K562 (cell line): ENCODE data around the gene MED31. TPM values are rescaled to one million over a fixed set of nuclear protein-coding genes. Genes with fewer than 3 reads are reported as not detected.

ENCODE experiments used
- ATAC-seq: fragments of 200-7000 bp; cut with Tn5 transposase; 3 replicates; pipeline ENCODE4 v1.9.1; 2020; ENCODE audit warnings: moderate library complexity
- BruUV-seq: library from RNA; stranded (reverse); fragments of 400-500 nt; replicated peaks from 2 replicates; lab custom pipeline; 2021; lab: Mats Ljungman, UMichigan
- CTCF ChIA-PET: fragments of 300-600 bp; formaldehyde crosslinking; extraction: SDS; loops from one replicate; lab custom pipeline; 2021; ENCODE audit warnings: low intra/inter-chr PET ratio; lab: Yijun Ruan, JAX
- POLR2A ChIA-PET: fragments of 300-600, 350-650 bp; sonication (Branson Sonifier 250); formaldehyde crosslinking; extraction: SDS; loops from one replicate; lab custom pipeline; 2021; ENCODE audit warnings: antibody characterized with exemption, inconsistent platforms; lab: Yijun Ruan, JAX
- DNase-seq, 4 experiments: peaks; one replicate each; pipeline versions ENCODE4 v3.0.0 to v3.0.0-alpha.2; 2011 to 2018; ENCODE audit warnings: low spot score in 3 of 4, mixed read lengths in 3 of 4; ENCODE audit errors: extremely low read depth in 1 of 4
- FAIRE-seq: peaks from 2 replicates; lab custom pipeline; 2011; peaks lifted over from hg19 to GRCh38; lab: Jason Lieb, UNC
- H2AFZ ChIP-seq: 2 replicates; pipeline ENCODE4 v1.6.0; 2011; ENCODE audit warnings: low read depth, low read length, control low read depth, inconsistent platforms
- H3K27ac ChIP-seq: fragments of 200-600 bp; 3 replicates; pipeline ENCODE4 v1.8.0; 2011; ENCODE audit warnings: low read depth, mild to moderate bottlenecking, control low read depth, inconsistent platforms, low read length, moderate library complexity, mixed read lengths; ENCODE audit errors: extremely low read depth
- H3K27me3 ChIP-seq, 2 experiments: fragments of 300-600 bp in 1 of 2; 2 replicates in 1 of 2; 3 replicates in 1 of 2; pipeline versions ENCODE4 v1.6.0 to v1.8.0; 2011; ENCODE audit warnings: inconsistent platforms in 2 of 2, low read length in 2 of 2, mild to moderate bottlenecking in 1 of 2, mixed read lengths in 1 of 2, moderate library complexity in 1 of 2; ENCODE audit not compliant: control insufficient read depth in 2 of 2, insufficient read depth in 2 of 2
- H3K36me3 ChIP-seq: fragments of 300-600 bp; 3 replicates; pipeline ENCODE4 v1.8.0; 2011; ENCODE audit warnings: mild to moderate bottlenecking, low read length, inconsistent platforms; ENCODE audit not compliant: control insufficient read depth, insufficient read depth
- H3K4me1 ChIP-seq, 2 experiments: fragments of 200-600 bp in 1 of 2; replicated peaks in 1 of 2; 2 replicates in 1 of 2; 3 replicates in 1 of 2; pipeline versions ENCODE4 v1.5.1 to v1.8.0; 2011; ENCODE audit warnings: inconsistent platforms in 2 of 2, low read length in 2 of 2, mild to moderate bottlenecking in 1 of 2, mixed read lengths in 1 of 2, moderate library complexity in 1 of 2; ENCODE audit not compliant: control insufficient read depth in 2 of 2, insufficient read depth in 2 of 2
- H3K4me2 ChIP-seq: 2 replicates; pipeline ENCODE4 v1.6.1; 2011; ENCODE audit warnings: low read length, control low read depth, inconsistent platforms, mixed read lengths; ENCODE audit not compliant: insufficient read depth
- H3K4me3 ChIP-seq: fragments of 200-600 bp; sonication (generic), shearing (Covaris generic); 2 replicates; pipeline ENCODE4 v1.5.1; 2016; ENCODE audit warnings: control low read depth, inconsistent platforms
- H3K79me2 ChIP-seq: fragments of 200-600 bp; 3 replicates; pipeline ENCODE4 v1.8.0; 2011; ENCODE audit warnings: low read length, inconsistent platforms; ENCODE audit not compliant: control insufficient read depth, insufficient read depth
- H3K9ac ChIP-seq, 2 experiments: 2 replicates each; pipeline versions ENCODE4 v1.6.0 to v1.6.1; 2011; ENCODE audit warnings: low read depth in 2 of 2, low read length in 2 of 2, control low read depth in 1 of 2, inconsistent platforms in 1 of 2, mild to moderate bottlenecking in 1 of 2, mixed read lengths in 1 of 2; ENCODE audit not compliant: insufficient read depth in 1 of 2
- H3K9me1 ChIP-seq: one replicate; pipeline ENCODE4 v1.6.0; 2011; ENCODE audit warnings: inconsistent platforms, mild to moderate bottlenecking, low read length, moderate library complexity; ENCODE audit not compliant: control insufficient read depth, insufficient read depth
- H3K9me3 ChIP-seq: replicated peaks from 2 replicates; pipeline ENCODE4 v1.5.1; 2011; ENCODE audit warnings: low read depth, low read length, inconsistent platforms; ENCODE audit not compliant: control insufficient read depth, insufficient read depth
- H4K20me1 ChIP-seq: replicated peaks from 2 replicates; pipeline ENCODE4 v1.6.1; 2011; ENCODE audit warnings: low read length, inconsistent platforms, mixed read lengths; ENCODE audit not compliant: control insufficient read depth, insufficient read depth
- BRF2 ChIP-seq: IDR thresholded peaks from 3 replicates; pipeline ENCODE4 v1.6.1; 2011; ENCODE audit warnings: borderline replicate concordance, mild to moderate bottlenecking; ENCODE audit not compliant: insufficient read length, insufficient read depth
- CBX8 ChIP-seq: fragments of 200-600 bp; sonication (generic); IDR thresholded peaks from 2 replicates; pipeline ENCODE4 v1.6.1; 2012; ENCODE audit warnings: borderline replicate concordance, mixed run types, low read depth, mild to moderate bottlenecking, moderate library complexity, mixed read lengths, low read length, control low read depth, inconsistent platforms; ENCODE audit not compliant: poor library complexity, severe bottlenecking; ENCODE audit errors: extremely low read depth
- DACH1 ChIP-seq: fragments of 450-650 bp; IDR thresholded peaks from 2 replicates; pipeline ENCODE4 v1.6.1; 2018; ENCODE audit not compliant: partially characterized antibody
- DPF2 ChIP-seq: fragments of 450-650 bp; IDR thresholded peaks from 2 replicates; pipeline ENCODE4 v1.6.1; 2016
- EGR1 ChIP-seq: fragments of 450-650 bp; conservative IDR thresholded peaks from 2 replicates; pipeline ENCODE4 v1.6.1; 2017; ENCODE audit warnings: mild to moderate bottlenecking
- GTF2F1 ChIP-seq: IDR thresholded peaks from 2 replicates; pipeline ENCODE4 v1.6.1; 2011; ENCODE audit warnings: low read depth, low read length, improper control_type of control experiment
- HDAC2 ChIP-seq: fragments of 450-650 bp; IDR thresholded peaks from 2 replicates; pipeline ENCODE4 v1.6.1; 2016; ENCODE audit warnings: mild to moderate bottlenecking
- JUNB ChIP-seq: fragments of 450-650 bp; formaldehyde crosslinking; conservative IDR thresholded peaks from 2 replicates; pipeline ENCODE4 v1.4.0; 2020; ENCODE audit warnings: mild to moderate bottlenecking
- NONO ChIP-seq, 2 experiments: fragments of 200-400 bp in 1 of 2; fragments of 450-650 bp in 1 of 2; formaldehyde crosslinking in 1 of 2; IDR thresholded peaks; 2 replicates each; pipeline ENCODE4 v1.6.1; 2017; ENCODE audit warnings: low read depth in 2 of 2, mild to moderate bottlenecking in 2 of 2, moderate library complexity in 2 of 2, low read length in 1 of 2
- NR3C1 ChIP-seq: sonication (generic); formaldehyde crosslinking; IDR thresholded peaks from 2 replicates; pipeline ENCODE4 v1.8.1; 2022; ENCODE audit warnings: missing genetic modification reagents
- PHB ChIP-seq: fragments of 250-450 bp; sonication (Bioruptor Pico); IDR thresholded peaks from 2 replicates; pipeline ENCODE4 v1.5.0; 2021
- POU5F1 ChIP-seq: fragments of 150-350 bp; IDR thresholded peaks from 2 replicates; pipeline ENCODE4 v1.6.1; 2014; ENCODE audit warnings: borderline replicate concordance, low read length, low read depth, mild to moderate bottlenecking; ENCODE audit not compliant: partially characterized antibody
- RCOR1 ChIP-seq, 2 experiments: IDR thresholded peaks; 2 replicates each; pipeline ENCODE4 v1.6.1; 2012; ENCODE audit warnings: low read depth in 2 of 2, low read length in 2 of 2, borderline replicate concordance in 1 of 2, improper control_type of control experiment in 1 of 2
- ZBTB12 ChIP-seq: fragments of 250-450 bp; sonication (Bioruptor Pico); IDR thresholded peaks from 2 replicates; pipeline ENCODE4 v1.4.0; 2020
- ZKSCAN1 ChIP-seq: fragments of 150-350 bp; IDR thresholded peaks from 2 replicates; pipeline ENCODE4 v1.6.1; 2016; ENCODE audit warnings: low read depth, low read length
- WGBS: fragments of 100-300 bp; shearing (Covaris generic); methylation state at CpG from one replicate; pipeline ENCODE4 v1.1.6; 2016; ENCODE audit warnings: low coverage, mixed read lengths; ENCODE audit not compliant: insufficient coverage; ENCODE audit errors: missing lambda C conversion rate; 5-methylcytosine and 5-hydroxymethylcytosine counted together
- in situ Hi-C: fragments of 300-500 bp; cut with MboI; formaldehyde crosslinking; loops from 4 replicates; pipeline ENCODE4 v1.15.0; 2018; ENCODE audit warnings: inconsistent platforms, mixed read lengths
- intact Hi-C: fragments of 100-400 bp; cut with micrococcal nuclease; formaldehyde crosslinking; loops from 2 replicates; pipeline ENCODE4 v1.14.2; 2022
- polyA plus RNA-seq, 8 experiments: library from polyadenylated mRNA; depleted of rRNA in 4 of 8; stranded (reverse) in 5 of 8; unstranded in 3 of 8; fragments of >200 nt; fragmentation: Nextera tagmentation in 2 of 8; fragmentation: Illumina TruSeq in 1 of 8; extraction: Ambion mirVana in 2 of 8; extraction: Trizol in 1 of 8; gene quantifications; 2 replicates each; pipeline versions ENCODE4 v1.2.1 to v1.2.3, GENCODE V29; 2011 to 2014; ENCODE audit warnings: inconsistent platforms in 1 of 8, missing spikeins in 1 of 8
- total RNA-seq, 7 experiments: library from RNA; depleted of rRNA in 6 of 7; stranded (reverse); fragments of >200 nt in 6 of 7; fragmentation: Illumina TruSeq in 2 of 7; extraction: Trizol in 2 of 7; gene quantifications; 2 replicates each; pipeline versions ENCODE4 v1.2.1 to v1.2.3, GENCODE V29; 2011 to 2021; ENCODE audit warnings: low replicate concordance in 1 of 7
- TF ChIP-seq, protein P1 (sequence below): fragments of 450-650 bp; formaldehyde crosslinking; IDR thresholded peaks from 2 replicates; pipeline ENCODE4 v1.4.0; 2020; ENCODE audit warnings: mild to moderate bottlenecking, moderate library complexity
- TF ChIP-seq, protein P2 (sequence below): sonication (generic); formaldehyde crosslinking; IDR thresholded peaks from 2 replicates; pipeline ENCODE4 v1.9.0; 2022; ENCODE audit warnings: mild to moderate bottlenecking, missing genetic modification reagents

MED31 gene
- total and polyA plus RNA-seq, 9 of the 15 experiments (the other 6 are each of a cell fraction or from before 2014, with no cell fraction given), result 6.4 to 39.9 (median 14.6) TPM

- in situ Hi-C loops, result no loop called here
- no peaks in the 10 kb centered on the region for H3K9me1 ChIP-seq
- WGBS, result 30% methylated on average over 14 of the region's 16 CpGs
- no peak for TF ChIP-seq BRF2
- TF ChIP-seq PHB (CRISPR knock-in tag), result no peak
- no peak for TF ChIP-seq EGR1
- no peak for TF ChIP-seq POU5F1
- no peak for TF ChIP-seq ZKSCAN1
- no peak for TF ChIP-seq ZBTB12 (CRISPR knock-in tag)
- TF ChIP-seq, protein P1, sequence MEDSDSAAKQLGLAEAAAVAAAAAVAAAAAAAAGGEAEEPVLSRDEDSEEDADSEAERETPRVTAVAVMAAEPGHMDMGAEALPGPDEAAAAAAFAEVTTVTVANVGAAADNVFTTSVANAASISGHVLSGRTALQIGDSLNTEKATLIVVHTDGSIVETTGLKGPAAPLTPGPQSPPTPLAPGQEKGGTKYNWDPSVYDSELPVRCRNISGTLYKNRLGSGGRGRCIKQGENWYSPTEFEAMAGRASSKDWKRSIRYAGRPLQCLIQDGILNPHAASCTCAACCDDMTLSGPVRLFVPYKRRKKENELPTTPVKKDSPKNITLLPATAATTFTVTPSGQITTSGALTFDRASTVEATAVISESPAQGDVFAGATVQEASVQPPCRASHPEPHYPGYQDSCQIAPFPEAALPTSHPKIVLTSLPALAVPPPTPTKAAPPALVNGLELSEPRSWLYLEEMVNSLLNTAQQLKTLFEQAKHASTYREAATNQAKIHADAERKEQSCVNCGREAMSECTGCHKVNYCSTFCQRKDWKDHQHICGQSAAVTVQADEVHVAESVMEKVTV (CRISPR knock-in tag), result no peak
- TF ChIP-seq RCOR1 (IDR thresholded peaks at IDR 0.05; ENCODE audit: borderline replicate concordance in 1 of 2, low read depth in 2 of 2, low read length in 2 of 2), result no peak
- TF ChIP-seq NONO (IDR thresholded peaks at IDR 0.05; ENCODE audit: low read depth in 2 of 2, low read length in 1 of 2), result no peak
- TF ChIP-seq NR3C1 (CRISPR knock-in tag), result no peak
- TF ChIP-seq DPF2, result no peak
- TF ChIP-seq DACH1, result no peak
- TF ChIP-seq CBX8, result no peak
- TF ChIP-seq, protein P2, sequence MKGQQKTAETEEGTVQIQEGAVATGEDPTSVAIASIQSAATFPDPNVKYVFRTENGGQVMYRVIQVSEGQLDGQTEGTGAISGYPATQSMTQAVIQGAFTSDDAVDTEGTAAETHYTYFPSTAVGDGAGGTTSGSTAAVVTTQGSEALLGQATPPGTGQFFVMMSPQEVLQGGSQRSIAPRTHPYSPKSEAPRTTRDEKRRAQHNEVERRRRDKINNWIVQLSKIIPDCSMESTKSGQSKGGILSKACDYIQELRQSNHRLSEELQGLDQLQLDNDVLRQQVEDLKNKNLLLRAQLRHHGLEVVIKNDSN (CRISPR knock-in tag), result no peak
- no peak for TF ChIP-seq GTF2F1
- TF ChIP-seq JUNB, result no peak
- TF ChIP-seq HDAC2, result no peak
These were observed 48.9 kb upstream of the MED31 start for GRCh38 chr17:6699997-6700947.

More at GRCh38 chr17:6699997-6700947, 48.9 kb upstream of the MED31 start:
- Histone ChIP-seq H3K4me1 (peaks cover 0 to 5% of the 10 kb centered on the region in 2 experiments; a peak in 1 of 5 replicates), H3K9ac (no peak overlapping the region), H3K27ac (no peak overlapping the region), H3K79me2 (no peaks in the 10 kb centered on the region), H2AFZ (0 out of 2 replicates have a peak overlapping the region, but pooled peaks have one; percentile 59), H3K27me3 (peaks cover 0 to 33% of the 10 kb centered on the region in 2 experiments; a peak in 2 of 5 replicates), H3K9me3 (no peaks in the 10 kb centered on the region), H4K20me1 (no peaks in the 10 kb centered on the region), H3K36me3 (no peaks in the 10 kb centered on the region), H3K4me3 (no peak overlapping the region), H3K4me2 (no peak overlapping the region)
- intact Hi-C loops, result no loop called here
- ChIA-PET CTCF (no interaction called here), POLR2A (interaction anchor here (0.6 to 0.9 kb wide), 2 partner anchors 112 to 1378 kb away, joined by 3 read pairs; no protein-coding TSS in a partner anchor)
- no TSS peak for BruUV-seq
- DNase-seq, result no peak
- FAIRE-seq, result no peak
- no peak for ATAC-seq
